PFSK-1 (cell line): Measurements from ENCODE around the gene CIITA.

Experiments used
- FOXP2 ChIP-seq: optimal IDR thresholded peaks from 2 replicates; pipeline ENCODE3; 2011; ENCODE audit warnings: borderline replicate concordance, control low read depth, inconsistent platforms; ENCODE audit not compliant: insufficient read depth; ENCODE audit errors: extremely low read length, extremely low read depth
- POLR2AphosphoS5 ChIP-seq: IDR thresholded peaks from 2 replicates; pipeline ENCODE4 v1.6.1; 2012; ENCODE audit warnings: low read depth, mild to moderate bottlenecking, control low read depth, low read length, moderate library complexity
- SIN3A ChIP-seq: IDR thresholded peaks from 2 replicates; pipeline ENCODE4 v1.6.1; 2012; ENCODE audit warnings: mild to moderate bottlenecking, low read length, moderate library complexity, borderline replicate concordance; ENCODE audit not compliant: insufficient read depth
- TAF1 ChIP-seq: IDR thresholded peaks from 2 replicates; pipeline ENCODE4 v1.6.1; 2012; ENCODE audit warnings: low read length, control low read depth, borderline replicate concordance; ENCODE audit not compliant: insufficient read depth
- TF ChIP-seq, protein P1 (sequence below), 2 experiments: IDR thresholded peaks; 2 replicates each; pipeline versions ENCODE4 v1.6.1 to v1.8.0; 2011 to 2012; ENCODE audit warnings: low read depth in 2 of 2, low read length in 2 of 2, control low read depth in 1 of 2, inconsistent platforms in 1 of 2, mild to moderate bottlenecking in 1 of 2, moderate library complexity in 1 of 2; ENCODE audit not compliant: insufficient read depth in 1 of 2

Gene CIITA

DNA sequence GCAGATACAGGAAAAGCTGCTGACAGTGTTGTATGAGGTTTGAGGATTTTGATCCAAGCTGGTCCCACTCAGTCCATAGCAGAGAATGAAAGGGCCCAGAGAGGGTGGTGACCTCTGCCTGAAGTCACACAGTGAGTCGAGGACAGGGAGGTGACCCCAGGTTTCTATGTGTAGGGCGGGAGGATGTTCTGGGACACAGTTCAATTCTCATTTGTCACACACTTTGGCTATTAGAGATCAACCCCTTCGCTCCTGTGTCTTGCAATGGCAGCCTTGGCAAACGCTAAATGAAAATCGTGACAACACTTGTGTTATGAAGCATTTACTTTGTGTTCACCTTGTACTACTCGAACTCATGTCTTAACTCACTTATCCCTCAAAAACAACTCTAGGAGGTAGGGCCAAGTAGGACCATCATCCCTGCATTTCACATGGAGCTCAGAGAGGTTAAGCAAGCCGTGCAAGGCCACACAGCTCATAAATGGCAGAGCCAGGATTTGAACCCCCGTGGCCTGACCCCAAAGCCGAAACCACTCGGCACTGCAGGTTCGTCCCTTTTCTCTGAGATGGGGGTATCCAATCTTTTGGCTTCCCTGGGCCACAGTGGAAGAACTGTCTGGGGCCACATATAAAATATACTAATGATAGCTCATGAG lies 55.1 kb downstream of the CIITA start:
- TF ChIP-seq FOXP2 (no peak), SIN3A (no peak), POLR2AphosphoS5 (no peak), TAF1 (no peak)
- TF ChIP-seq, protein P1, sequence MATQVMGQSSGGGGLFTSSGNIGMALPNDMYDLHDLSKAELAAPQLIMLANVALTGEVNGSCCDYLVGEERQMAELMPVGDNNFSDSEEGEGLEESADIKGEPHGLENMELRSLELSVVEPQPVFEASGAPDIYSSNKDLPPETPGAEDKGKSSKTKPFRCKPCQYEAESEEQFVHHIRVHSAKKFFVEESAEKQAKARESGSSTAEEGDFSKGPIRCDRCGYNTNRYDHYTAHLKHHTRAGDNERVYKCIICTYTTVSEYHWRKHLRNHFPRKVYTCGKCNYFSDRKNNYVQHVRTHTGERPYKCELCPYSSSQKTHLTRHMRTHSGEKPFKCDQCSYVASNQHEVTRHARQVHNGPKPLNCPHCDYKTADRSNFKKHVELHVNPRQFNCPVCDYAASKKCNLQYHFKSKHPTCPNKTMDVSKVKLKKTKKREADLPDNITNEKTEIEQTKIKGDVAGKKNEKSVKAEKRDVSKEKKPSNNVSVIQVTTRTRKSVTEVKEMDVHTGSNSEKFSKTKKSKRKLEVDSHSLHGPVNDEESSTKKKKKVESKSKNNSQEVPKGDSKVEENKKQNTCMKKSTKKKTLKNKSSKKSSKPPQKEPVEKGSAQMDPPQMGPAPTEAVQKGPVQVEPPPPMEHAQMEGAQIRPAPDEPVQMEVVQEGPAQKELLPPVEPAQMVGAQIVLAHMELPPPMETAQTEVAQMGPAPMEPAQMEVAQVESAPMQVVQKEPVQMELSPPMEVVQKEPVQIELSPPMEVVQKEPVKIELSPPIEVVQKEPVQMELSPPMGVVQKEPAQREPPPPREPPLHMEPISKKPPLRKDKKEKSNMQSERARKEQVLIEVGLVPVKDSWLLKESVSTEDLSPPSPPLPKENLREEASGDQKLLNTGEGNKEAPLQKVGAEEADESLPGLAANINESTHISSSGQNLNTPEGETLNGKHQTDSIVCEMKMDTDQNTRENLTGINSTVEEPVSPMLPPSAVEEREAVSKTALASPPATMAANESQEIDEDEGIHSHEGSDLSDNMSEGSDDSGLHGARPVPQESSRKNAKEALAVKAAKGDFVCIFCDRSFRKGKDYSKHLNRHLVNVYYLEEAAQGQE (IDR thresholded peaks at IDR 0.05; ENCODE audit: insufficient read depth in 1 of 2, low read depth in 2 of 2, low read length in 2 of 2), result no peak

DNA sequence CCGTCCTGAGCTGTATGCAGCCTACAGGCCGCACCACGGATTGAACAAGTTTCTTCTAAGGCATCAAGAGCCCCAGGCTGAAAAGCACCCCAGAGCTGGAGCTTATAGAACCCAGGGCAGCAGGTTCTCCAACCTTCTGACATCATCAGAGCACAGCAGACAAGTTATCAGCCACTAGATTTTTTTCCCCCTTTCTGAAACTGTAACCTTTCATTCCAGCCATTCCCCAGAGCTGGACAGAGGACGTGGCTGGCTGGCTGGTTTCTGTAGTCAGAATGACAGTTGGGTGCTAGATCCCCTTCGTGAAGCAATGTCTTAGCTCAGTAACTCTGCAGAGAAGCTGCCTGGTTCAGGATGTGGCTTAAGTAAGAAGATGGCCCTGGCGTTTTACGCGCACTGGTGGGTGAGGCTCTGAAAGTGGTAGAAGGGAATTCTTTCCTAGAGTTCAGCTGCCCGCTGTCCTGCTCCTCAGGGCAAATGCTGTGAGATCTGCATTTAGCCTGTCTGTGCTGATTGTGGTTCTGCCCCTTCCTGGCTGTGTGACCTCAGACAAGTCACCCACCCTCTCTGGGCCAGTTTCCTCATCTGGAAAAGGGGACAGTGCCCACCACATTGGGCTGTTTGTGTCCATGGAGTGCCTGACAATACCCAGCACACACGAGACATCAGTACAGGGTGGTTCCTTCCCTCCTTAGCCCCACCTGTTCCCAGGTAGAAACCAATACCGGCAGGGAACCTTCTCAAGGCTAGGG lies 56.1 kb downstream of the CIITA start:
- TF ChIP-seq FOXP2, result no peak
- no peak for TF ChIP-seq POLR2AphosphoS5
- TF ChIP-seq SIN3A, result no peak

DNA sequence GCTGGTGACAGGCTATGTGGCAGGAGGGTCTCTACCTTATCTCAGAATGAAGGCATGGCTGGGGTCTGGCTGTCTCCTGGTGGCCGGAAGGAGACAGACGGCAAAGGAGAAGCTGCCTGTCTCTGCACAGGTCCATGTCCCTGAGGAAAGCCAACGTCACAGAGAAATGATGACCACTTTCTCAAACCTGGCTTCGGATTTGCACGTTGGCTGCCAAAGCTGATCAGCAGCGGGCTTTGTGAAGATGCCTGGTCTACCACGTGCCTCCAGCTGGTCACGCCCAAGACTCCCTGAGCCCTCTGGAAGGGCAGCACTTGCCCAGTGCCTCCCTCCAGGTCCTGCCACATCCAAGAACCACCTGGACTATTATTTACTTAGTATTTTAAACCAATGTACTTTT lies 56.9 kb downstream of the CIITA start:
- TF ChIP-seq TAF1 (no peak), POLR2AphosphoS5 (no peak), SIN3A (no peak), FOXP2 (no peak)
- TF ChIP-seq, protein P1 (IDR thresholded peaks at IDR 0.05; ENCODE audit: insufficient read depth in 1 of 2, low read depth in 2 of 2, low read length in 2 of 2), result no peak

DNA sequence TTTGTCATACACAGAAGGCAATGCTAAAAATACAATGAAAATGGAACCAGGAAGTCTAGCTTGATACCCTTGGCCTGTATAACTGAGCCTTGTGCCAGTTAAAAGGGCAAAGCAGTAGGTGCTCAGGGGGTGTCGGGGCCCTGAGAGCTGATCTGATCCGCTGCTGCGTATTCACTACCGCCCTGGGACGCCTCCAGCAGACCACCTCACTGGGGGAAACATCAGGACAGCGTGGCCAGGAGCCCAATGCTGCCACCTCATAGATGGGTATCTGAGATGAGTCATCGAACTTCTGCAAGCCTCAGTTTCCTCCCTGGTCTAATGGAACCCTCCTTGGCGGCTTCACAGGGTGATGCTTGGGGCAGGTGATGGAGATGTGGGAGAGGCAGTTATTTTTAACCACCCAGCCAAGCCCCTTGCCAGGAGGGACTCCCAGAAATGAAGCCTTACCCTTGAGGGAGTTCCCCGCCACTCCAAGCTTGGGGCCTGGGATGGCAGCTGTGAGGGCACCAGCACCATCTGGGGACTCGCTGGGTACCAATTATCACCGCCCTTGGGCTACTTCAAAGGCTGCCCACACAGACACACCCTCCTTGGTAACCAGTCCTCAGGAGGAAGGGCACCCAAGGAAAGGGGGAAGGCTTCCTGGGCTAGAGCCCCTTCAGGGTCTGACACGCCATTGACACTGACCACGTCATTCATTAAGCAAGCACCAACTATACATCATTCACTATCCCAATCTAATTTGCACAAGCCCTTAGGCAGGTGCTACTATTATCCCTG lies 57.5 kb downstream of the CIITA start:
- TF ChIP-seq, protein P1 (IDR thresholded peaks at IDR 0.05; ENCODE audit: insufficient read depth in 1 of 2, low read depth in 2 of 2, low read length in 2 of 2), result no peak
- TF ChIP-seq POLR2AphosphoS5 (no peak), FOXP2 (no peak), SIN3A (no peak), TAF1 (no peak)

DNA sequence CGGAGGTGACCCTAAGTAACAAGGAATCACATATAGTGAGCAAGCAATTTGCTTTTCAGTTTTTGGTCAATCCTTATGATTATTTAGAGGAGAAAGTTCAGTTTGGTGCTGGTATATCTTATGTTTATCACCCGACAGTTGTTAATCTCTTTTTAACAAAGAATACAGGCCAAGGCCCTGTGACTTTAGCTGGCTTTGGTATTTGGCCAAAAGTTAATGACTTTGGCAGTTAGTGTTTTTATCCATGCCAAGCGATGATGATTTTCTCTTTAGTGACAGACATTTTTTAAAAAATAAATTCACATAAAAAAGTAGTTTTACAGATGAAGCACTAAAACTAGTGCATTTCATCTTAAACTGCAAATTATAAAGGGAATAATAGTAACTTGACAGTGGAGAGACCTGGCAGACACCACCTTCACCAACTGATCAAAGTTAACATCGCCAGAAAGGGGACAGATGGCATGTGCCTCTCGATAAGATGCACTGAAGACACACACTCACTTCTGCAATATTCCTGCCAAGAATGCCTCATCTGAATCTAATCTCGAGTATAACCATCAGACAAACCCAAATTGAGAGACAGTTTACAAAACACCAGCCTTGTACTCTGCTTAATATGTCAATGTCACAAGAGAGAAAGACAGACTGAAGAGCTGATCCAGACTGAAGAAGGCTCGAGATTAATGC lies 58.4 kb downstream of the CIITA start:
- TF ChIP-seq, protein P1 (IDR thresholded peaks at IDR 0.05; ENCODE audit: insufficient read depth in 1 of 2, low read depth in 2 of 2, low read length in 2 of 2), result no peak
- TF ChIP-seq TAF1, result no peak
